HG03196 (cell line): ENCODE results near the gene RPL19.

Experiments
- ATAC-seq: cut with Tn5 transposase; IDR thresholded peaks from one replicate; pipeline ENCODE4 v1.9.1; 2021; ENCODE audit not compliant: unreplicated experiment

The RPL19 gene

GRCh38 chr17:39171933-39172332 lies 28.1 kb upstream of the RPL19 start:
- no peak for ATAC-seq

GRCh38 chr17:39173080-39173479 lies 27.0 kb upstream of the RPL19 start:
- ATAC-seq = no peak

GRCh38 chr17:39173526-39174274 lies 26.4 kb upstream of the RPL19 start:
- no peak for ATAC-seq

DNA sequence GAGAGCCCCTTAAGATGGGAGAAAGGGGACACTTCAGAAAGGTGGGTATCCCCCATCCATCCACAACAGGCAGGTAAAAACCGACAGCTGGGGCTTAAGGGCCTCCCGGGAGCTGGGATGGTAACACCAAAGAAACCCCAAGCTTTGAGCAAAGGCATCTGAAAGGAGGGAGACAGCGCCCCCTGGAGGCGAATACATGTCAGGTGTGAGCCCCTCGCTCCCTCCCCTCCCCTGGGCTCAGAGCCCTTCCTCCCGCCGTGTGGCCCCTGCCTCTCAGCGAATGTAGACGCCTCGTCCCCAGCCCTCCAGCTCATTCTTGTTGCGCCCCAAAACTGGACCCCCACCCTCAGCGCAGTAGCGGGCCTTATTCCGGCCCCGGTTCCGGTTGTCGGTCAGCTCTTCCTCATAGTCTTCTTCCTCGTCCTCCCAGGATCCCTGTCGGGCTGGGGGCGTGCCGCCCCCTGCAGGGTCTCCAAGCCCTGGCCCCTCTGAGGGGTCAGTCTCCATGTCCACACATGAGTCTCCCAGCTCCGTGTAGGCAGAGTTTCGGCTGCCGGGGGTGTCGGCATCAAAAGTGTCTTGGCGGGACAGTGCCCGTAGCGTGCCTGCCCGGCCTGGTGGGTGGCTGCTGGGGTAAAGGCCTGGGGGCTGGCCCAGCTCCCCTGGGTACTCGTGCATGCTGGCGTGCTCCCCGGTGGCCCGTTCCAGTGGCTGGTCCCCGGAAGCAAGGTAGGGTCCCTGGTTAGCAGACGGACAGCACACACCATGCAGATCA lies 25.0 kb upstream of the RPL19 start:
- no peak for ATAC-seq

DNA sequence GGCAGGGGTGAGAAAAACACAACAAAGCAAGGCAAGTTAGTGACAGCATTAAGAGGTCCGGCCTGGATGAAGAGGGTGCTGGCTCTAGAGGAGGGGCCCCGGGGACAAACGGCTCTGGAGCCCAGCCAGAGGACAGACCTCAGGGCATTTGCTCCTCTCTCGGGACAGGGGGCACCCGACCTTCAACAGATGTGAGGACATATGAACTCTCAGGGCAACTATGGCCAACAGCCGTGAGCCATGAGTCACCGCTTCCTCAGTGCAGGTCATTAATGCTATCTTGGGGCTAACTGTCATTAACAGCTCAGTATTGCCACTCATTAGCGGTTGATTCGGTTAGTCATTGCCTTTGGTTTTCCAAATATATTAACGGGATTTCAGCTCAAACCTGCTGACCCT lies 24.4 kb upstream of the RPL19 start:
- ATAC-seq = no peak

- no peak for ATAC-seq
Measured at GRCh38 chr17:39177256-39177655, 22.8 kb upstream of the RPL19 start.

DNA sequence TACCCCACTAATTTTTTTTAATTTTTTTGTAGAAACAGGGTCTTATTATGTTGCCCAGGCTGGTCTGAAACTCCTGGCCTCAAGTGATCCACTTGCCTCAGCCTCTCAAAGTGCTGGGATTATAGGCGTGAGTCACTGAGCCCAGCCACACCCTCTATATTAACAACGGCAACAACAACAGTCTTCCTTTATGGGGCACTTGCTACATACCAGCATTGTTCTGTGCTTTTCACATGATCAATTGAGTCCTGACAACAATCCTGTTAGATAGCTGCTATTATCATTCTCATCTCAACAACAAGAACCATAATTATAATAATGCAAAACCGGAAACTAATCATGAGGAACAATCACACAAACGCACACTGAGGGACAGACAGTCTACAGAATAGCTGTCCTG lies 21.5 kb upstream of the RPL19 start:
- ATAC-seq = no peak

DNA sequence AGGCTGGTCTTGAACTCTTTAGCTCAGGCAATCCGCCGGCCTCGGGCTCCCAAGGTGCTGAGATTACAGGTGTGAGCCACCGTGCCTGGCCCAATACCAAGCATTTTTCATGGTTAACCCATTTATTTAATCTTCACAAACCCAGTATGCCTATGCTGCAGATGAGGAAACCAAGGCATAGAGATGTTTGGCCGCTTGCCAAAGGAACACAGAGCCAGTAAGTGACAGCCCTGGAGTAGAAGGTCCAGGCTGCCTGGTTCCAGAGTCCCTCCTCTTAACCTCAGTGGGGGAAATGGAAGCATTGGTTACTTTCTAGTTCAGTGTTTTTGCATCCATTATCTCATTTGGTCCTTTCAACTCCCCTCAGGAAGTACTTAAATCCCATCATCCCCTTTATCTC lies 18.8 kb upstream of the RPL19 start:
- no peak for ATAC-seq

DNA sequence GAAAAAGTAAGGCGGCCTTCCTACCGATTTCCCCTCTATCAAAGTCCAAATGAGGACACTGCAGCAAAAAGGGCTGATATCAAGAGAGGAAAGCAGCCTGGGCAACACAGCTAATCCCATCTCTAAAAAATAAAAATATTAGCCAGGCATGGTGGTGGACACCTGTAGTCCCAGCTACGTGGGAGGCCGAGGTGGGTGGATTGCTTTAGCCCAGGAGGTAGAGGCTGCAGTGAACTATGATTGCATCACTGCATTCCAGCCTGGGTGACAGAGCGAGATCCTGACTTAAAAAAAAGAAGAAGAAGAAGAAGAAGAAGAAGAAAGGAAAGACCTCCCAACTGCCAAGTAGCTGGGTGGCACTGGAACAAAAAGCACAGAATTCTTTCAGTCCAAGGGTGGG lies 17.0 kb upstream of the RPL19 start:
- no peak for ATAC-seq

DNA sequence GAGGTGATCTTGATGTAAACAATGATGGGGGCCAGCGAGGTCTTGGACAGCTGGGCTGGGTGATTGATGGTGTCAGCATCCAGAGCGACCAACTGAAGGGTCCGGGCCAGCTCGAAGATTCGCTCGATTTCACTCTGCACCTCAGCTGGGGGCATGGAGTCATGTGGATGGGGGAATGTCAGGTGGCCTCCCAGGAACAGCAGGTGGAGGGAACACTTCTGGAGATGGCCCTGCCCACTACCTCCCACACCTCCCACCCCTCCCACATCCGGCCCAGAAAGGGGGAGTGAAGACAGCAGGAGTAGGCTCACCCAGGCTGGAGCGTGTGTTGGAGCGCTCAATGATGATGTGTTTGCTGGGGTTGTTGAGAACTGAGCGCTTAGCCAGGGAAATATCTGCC lies 16.4 kb upstream of the RPL19 start:
- ATAC-seq = no peak

DNA sequence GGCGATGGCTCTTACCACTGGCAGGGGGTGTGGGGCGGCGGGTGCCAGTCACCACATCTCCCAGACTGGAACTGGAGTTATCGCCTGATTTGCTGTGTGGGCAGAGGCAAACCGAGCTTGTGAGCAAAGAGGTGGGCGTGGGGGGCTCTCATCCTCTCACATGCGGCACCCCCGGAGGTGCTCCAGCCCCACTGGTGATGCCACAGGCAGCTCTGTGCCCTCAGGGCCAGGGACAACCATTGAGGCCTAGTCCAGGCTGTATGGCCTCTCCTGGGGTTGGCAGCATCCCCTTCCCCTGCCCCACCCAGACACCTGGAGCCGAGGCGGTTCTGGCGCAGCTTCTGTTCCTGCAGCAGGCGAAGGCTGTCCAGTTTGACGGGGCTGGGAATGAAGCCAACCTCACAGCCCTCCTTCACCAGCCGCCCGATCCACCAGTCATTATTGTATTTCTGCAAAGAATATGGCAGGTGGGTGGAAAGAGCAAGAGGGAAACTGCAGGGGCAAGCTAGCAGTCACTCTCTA lies 13.5 kb upstream of the RPL19 start:
- no peak for ATAC-seq

- ATAC-seq = no peak
Measured at GRCh38 chr17:39187152-39187830, 12.8 kb upstream of the RPL19 start.

- no peak for ATAC-seq
Measured at GRCh38 chr17:39191750-39192510, 8.2 kb upstream of the RPL19 start.

GRCh38 chr17:39192901-39193300 lies 7.2 kb upstream of the RPL19 start:
- no peak for ATAC-seq

DNA sequence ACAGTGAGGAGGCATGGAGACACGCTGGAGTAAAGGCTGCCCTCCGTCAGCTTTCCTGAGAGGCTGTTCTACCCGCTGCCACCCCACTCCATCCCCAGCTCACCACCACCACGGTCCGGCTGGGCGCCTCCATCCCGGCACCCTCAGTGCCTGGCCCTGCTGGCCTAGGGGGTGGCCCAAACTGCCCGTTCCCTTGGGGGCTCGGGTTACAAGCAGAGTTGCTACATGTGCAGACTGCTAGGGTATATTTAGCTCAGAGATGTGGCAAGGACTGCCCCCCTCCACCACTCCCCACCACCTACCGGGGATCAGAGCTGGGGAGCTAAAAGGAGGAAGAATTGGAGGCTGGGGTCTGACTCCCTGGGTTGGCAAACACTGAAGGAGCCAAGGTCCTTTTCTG lies 6.7 kb upstream of the RPL19 start:
- no peak for ATAC-seq

DNA sequence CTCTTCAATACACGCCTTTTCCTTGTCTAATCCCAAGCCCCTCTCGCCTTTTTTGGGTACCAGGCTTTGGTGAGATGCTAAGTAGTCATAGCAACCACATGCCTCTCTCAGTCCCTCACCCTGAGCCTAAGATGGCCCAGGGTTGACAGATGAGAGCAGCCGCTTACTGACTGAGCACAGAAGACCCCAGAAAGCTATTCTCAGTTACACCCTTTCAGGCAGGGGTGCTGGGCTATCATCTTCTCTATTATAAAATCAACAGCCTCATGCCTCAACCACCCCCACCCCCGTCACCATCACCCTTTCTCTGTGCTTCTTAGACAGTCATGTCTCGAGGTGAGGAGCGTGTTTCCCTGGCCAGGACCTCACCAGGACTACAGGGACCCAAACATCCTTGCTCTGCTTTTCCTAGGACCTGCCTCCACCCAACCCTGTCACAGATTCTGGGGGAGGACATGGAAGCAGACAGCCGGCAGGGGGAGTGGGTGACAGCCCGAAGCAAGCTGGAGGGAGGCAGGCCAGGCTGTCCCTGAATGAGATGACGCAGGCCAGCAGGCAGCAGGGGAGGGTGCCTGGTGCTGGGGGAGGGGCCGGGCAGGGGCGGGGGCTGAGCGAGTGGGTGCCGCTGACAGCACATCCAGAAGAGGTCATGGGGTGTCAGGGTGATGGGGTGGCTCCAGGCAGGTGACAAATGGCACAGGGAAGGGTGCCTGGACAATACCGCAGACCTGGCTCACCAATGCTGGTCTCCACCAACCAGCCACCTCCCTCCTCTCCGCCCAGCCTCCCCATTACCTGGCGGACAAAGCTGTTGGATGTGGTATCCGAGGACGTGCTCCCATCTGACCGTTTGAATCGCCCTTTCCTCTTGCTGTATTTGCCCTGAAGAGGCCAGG lies 5.7 kb upstream of the RPL19 start:
- no peak for ATAC-seq

DNA sequence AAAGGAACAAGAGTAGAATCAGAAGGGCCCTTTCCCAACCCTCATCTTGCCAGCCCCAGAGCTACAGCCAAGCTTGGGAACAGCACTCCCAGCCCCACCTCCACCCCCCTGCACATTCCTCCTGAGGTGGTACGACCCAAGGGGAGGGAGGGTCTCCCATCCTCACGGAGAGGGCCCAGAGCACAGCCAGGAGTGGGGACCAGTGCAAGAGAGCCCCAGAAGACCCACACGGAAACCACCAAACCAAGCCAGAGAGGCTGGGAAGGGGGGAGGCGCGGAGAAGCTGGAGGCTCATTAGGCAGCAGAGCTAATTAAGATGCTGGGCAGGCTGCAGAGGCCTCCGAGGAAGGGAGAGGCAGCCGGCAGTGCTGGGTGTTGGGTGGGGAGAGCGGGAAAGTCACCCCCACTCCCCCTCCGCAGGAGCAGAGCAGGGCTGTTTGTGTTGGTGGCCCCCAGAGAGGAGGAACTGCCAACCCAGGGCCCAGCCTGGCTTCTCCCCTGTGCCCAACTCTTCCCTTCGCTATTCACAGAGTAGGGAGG lies 5.0 kb upstream of the RPL19 start:
- ATAC-seq = no peak

- ATAC-seq = no peak
Measured at GRCh38 chr17:39195568-39196160, 4.4 kb upstream of the RPL19 start.

GRCh38 chr17:39196241-39196807 lies 3.8 kb upstream of the RPL19 start:
- ATAC-seq = no peak
